Lower leg skin (tissue), 3 donors: ENCODE data around the gene TRPM2.

Experiments used
- POLR2A ChIP-seq, 2 donors: fragments of 450-650 bp; IDR thresholded peaks; one replicate each; pipeline ENCODE4 v1.6.1; 2016 to 2017; ENCODE audit warnings: antibody characterized with exemption in 2 of 2, mild to moderate bottlenecking in 1 of 2, moderate library complexity in 1 of 2
- TF ChIP-seq, protein P1 (sequence below), 3 donors: fragments of 450-650 bp; IDR thresholded peaks; one replicate each; pipeline ENCODE4 v1.5.1; 2016; ENCODE audit warnings: antibody characterized with exemption in 3 of 3, mild to moderate bottlenecking in 3 of 3, moderate library complexity in 2 of 3

DNA sequence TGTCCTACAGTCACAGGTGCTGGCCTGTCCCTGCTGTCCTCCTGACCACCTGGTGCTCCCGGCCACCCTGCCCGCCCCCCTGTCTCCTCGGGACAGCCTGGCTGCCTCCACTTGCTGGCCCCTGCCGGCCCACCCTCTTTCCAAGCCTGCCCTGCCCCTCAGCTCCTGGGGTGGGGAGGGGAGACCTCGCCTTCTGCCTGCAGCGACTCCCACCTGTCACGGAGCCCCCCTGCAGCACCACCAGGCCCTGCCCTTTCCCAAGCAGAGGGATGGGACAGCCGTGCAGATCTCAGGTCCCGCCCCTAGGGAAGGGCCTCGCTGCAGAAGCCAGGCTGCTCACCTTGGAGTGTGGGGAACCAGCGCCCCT lies 109.4 kb downstream of the TRPM2 start:
- TF ChIP-seq, protein P1, sequence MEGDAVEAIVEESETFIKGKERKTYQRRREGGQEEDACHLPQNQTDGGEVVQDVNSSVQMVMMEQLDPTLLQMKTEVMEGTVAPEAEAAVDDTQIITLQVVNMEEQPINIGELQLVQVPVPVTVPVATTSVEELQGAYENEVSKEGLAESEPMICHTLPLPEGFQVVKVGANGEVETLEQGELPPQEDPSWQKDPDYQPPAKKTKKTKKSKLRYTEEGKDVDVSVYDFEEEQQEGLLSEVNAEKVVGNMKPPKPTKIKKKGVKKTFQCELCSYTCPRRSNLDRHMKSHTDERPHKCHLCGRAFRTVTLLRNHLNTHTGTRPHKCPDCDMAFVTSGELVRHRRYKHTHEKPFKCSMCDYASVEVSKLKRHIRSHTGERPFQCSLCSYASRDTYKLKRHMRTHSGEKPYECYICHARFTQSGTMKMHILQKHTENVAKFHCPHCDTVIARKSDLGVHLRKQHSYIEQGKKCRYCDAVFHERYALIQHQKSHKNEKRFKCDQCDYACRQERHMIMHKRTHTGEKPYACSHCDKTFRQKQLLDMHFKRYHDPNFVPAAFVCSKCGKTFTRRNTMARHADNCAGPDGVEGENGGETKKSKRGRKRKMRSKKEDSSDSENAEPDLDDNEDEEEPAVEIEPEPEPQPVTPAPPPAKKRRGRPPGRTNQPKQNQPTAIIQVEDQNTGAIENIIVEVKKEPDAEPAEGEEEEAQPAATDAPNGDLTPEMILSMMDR (IDR thresholded peaks at IDR 0.05), result no peak
- TF ChIP-seq POLR2A (IDR thresholded peaks at IDR 0.05), result no peak
